ENCODE measurements around the gene SND1.

- TF ChIP-seq CTCF (IDR thresholded peaks at IDR 0.05 in 8 of 11, conservative IDR thresholded peaks at IDR 0.05 in 3 of 11) (no peak), POLR2AphosphoS5 (IDR thresholded peaks at IDR 0.05) (peak in 1 of 3 donors; percentile 9), POLR2A (IDR thresholded peaks at IDR 0.05) (no peak)
Observed at GRCh38 chr7:128081351-128081750, 429.4 kb downstream of the SND1 start.
